HTR-8/SVneo (cell line): ENCODE data around the gene KRTAP10-4.
"Not testable (repeated sequence)": the region's sequence is repeated elsewhere in the genome, so short reads cannot be mapped to it uniquely, and the experiment has no call there.

Experiments
- DNase-seq: peaks from one replicate; pipeline ENCODE4 v3.0.0; 2011; ENCODE audit warnings: low spot score, mixed read lengths; ENCODE audit not compliant: insufficient read length
- FAIRE-seq: peaks from 2 replicates; lab custom pipeline; 2011; peaks lifted over from hg19 to GRCh38; lab: Jason Lieb, UNC

The KRTAP10-4 gene

DNA sequence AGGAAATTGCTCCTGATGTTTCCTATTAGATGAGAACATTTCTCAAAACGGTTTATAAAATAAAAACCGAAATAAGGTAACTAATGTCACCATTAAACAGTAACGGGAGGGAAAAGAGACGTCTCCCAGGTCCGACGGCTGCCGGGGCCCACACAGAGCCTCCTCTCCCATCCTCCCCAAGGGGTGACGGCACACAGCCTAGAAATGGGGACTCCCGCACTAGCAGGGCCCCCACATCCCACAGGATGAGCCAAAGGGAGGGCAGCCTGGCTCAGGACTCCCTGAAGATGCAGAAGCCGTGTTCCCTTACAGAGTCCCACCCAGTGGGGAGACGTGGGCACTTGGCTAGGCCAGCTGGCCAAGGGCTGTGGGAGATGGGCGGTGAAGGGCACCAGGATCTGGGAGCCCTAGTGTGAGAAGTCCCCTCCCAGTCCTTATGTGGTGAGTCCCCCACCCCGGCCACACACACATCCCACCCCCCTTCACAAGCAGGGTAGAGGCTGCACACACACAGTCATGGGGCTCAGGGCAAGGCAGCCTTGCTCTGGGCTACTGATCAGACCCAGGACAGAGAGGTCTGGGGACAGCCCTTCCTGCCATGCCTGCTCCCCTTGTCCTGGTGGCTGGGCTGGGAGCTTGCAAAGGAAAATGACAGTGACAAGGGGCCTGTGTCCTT lies 18.2 kb upstream of the KRTAP10-4 start:
- FAIRE-seq (no peak), DNase-seq (no peak)

DNA sequence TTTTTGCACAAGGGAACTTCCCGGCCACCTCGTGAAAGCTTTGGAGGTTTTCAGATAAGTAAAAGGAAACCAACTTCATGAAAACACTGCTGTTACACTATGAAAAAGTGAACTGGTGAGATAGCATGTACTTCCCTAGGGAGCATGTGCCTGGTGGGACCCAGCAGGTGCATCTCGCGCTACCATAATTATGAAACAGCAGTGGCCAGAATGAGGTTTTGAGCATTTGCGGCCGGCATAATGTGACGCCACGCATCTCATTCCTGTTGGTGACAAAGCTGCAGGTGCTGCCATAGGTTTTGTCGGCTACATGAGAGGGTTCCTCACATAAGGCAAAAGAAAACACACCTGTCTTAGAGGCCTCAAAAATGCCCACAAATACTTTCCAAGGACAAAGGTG lies 16.6 kb upstream of the KRTAP10-4 start:
- FAIRE-seq (no peak), DNase-seq (no peak)

DNA sequence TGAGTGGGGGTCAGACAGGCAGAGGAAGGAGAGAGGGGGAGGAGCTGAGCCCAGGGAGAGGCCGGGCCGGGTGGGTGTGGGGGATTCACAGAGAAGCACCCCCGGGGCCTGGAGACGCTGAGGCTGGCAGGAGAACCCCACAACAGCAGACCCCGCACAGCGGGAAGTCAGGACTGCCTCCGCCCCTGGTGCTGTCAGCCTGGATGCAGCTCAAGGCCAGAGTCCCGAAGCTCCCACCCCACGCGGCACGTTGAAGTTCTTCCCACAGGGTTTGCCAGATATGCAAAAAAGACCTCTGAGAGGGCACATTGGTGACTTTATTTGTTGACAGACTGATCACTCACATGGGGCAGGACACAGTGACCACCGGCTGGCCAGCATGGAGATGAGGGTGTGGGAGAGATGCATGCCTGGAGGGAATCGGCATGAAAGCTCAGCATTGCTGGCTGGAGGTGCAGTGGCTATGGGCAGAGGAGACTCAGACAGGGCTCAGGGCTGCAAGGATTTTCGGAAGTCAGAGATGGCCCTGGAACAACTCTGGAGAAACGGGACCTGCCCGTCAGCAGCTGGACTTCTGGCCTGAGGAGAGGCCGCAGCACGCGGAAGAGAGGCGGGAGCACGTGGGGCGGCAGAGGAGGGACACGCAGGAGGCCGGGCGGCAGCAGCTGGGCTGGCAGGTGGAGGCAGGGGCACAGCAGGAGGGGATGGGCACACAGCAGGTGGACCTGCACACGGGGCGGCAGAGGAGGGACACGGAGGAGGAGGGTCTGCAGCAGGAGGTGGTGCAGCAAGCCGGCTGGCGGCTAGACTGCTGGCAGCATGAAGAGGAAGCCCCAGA lies 15.8 kb upstream of the KRTAP10-4 start:
- FAIRE-seq (no peak), DNase-seq (no peak)

DNA sequence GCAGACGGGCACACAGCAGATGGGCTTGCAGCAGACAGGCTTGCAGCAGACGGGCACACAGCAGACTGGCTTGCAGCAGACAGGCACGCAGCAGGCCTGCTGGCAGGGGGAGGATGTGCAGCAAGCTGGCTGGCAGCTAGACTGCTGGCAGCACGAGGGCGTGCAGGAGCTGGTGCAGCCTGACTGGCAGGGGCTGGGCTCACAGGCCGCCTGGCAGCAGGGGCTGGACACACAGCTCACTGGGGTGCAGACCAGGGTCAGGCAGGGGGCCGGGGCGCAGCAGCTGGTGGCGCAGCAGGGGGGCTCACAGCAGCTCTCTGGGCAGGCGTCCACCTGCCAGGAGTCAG lies 15.2 kb upstream of the KRTAP10-4 start:
- not testable (repeated sequence) for FAIRE-seq, DNase-seq

DNA sequence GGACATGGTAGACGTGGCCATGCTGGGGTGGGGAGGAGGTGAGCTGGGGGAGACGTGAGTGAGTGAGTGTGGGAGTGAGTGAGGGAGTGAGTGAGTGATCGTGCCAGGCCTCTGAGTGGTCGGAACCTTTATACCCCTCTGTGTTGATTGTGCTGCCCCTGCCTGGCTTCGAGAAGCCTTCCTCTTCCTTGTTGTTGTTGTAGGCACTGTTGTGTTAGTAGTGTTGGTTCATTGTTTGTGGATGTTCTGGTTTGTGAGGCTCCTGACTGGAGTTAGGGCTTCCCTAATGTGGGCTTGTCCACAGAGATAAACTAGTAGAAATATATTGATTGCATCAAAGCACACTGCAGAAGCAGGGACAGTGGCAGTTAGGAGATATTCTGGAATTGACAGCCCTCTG lies 14.8 kb upstream of the KRTAP10-4 start, which contains the start of gene KRTAP10-3:
TSS of gene KRTAP10-3 (minus strand) at position 101 of the 400 bp plus-strand sequence. CDS start at position 21, 80 bp downstream.
- no peak for DNase-seq
- FAIRE-seq = no peak

DNA sequence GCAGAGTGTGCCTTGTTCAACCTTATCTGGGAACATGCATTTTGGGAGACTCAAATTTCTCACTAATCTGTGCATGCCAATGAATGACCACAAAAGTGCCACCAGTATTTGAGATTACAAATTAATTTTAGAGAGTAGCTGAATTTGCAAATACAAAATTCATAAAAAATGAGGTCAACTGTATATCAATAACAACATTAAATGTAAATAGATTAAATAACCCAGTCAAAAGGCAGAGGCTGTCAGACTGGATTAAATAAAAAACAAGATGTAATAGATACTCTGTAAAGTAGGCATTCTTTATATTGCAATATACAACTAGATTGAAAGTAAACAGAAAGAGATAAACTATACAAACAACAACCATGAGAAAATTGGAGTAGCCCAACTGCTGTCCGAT lies 9.4 kb upstream of the KRTAP10-4 start:
- DNase-seq = no peak
- FAIRE-seq = no peak

DNA sequence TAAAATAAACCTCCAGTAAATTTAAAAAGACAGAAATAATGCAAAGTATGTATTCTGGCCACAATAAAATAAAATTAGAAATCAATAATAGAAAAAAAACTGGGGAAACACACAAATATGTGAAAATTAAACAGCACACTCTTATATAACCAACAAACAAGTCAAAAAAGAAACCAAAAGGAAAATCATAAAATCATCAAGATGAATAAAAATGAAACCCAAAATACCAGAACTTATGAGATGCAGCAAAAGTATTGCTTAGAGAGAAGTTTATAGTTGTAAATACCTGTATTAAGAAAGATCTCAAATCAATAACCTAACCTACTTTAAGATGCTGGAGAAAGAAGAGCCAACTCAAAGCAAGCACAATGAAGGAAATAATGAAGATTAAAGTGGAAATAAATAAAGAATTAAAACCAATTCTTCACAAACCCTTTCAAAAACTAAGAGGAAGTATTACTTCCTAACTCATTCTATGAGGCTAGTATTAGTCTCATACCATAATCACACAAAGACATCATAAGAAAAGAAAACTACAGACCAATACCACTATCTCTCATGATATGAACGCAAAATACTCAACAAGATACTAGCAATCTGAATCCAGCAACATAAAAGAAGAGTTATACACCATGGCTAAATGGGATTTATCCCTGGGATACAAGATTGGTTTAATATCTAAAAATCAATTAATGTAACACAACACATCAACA lies 8.5 kb upstream of the KRTAP10-4 start:
- FAIRE-seq (no peak), DNase-seq (no peak)

DNA sequence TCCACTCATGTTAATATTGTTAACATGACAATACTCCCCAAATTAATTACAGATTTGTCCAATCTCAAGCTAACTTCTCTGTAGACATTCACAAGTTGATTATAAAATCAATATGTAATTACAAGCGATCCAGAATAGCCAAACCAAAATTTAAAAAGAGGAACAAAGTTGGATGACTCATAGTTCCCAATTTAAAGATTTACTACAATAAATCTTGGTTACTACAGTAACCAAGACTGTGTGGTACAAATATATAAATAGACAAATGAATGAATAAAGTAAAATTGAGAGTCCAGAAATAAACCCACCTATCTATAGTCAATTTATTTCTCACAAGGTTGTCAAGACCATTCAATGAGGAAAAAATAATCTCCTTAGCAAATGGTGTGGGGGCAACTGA lies 7.1 kb upstream of the KRTAP10-4 start:
- DNase-seq (no peak), FAIRE-seq (no peak)

DNA sequence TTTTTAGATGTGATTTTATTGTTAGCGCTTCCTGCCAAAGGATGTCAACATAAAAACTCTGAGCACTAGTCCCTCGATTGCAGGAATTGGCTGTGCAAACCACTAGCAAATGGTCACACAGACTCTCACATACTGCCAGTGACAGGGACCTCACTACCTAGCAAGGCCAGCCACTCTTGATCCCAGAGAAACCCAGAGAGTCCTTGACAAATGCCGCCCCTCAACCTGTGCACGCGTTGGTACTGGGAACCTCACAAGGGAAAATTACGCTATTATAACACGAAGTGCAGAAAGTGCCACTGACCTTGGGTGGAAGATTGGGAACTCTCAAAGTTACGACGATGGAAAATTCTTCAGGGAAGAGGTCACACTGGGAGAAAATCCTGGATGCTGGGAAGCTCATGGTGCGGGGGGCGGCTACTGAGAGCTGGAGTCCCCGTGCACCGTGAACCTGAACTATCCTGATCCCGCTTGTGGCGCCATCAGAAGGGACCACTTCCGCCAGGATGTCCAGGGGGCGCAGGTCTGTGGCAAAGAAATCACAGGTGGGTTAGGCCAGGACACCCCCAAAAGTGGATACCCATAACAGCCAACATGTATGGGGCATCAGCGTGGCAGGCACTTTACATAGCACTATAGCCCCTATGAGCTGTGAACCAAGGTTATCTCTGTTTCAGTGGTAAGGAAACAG lies 5.9 kb upstream of the KRTAP10-4 start:
- no peak for DNase-seq
- no peak for FAIRE-seq

DNA sequence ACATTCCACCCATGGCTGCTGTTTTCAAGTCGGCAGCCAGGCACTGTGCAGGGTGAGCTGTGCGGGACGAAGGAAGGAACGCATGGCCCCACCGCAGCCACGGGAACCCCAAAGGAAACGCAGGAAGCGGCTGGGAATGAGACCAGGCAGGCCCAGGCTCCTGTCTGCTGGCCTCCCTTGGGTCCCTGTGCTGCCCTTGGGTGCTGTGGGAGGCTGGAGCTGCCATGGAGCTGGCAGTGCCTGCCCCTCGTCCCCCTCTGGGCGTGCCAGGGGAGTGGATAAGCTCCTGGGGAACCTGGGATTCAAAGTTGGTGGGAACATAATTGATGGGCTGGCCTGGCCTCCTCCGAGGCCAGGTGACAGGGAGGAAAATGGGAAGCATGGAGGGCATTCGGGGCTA lies 5.3 kb upstream of the KRTAP10-4 start:
- FAIRE-seq (no peak), DNase-seq (no peak)

DNA sequence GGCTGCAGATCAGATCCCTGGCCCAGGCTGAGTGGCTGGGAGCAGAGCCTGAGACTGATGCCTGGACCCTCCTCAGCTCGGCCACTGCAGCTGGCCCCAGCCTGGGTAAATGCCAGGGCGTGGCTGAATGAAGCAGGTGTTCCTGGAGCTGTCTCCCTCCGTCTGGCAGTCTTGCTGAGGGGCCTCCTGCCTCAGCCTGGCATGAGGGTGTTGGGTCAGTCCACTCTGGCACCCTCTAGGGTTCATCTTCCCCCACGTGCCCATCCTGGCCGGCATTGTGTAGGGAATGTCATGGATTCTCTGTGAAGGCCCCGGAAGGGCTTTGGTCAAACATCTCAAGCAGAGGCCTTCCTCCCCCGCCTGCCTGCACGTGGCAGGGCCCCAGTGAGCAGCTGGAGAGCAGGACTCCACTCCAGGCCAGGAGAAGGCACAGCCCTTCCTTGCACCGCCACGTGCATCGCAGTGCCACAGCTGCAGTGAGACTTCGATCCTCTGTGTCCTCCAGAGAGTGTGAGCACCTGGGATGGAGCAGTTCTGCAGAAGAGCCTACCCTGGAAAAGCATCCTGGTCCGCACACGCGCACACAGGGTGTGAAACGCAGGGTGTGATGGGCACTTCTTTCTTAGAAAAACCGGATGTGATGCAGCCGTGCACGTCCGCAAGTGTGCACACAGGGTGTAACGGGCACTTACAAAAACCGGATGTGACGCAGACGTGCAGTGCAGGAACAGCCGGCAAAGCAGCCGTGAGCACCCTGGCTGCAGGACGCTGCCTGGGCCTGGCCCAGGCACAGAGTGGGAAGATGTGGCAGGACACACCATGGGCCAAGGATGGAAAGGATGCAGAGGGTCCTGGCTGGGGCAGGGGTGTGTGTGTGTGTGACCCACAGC lies 4.6 kb upstream of the KRTAP10-4 start:
- DNase-seq (no peak), FAIRE-seq (no peak)

DNA sequence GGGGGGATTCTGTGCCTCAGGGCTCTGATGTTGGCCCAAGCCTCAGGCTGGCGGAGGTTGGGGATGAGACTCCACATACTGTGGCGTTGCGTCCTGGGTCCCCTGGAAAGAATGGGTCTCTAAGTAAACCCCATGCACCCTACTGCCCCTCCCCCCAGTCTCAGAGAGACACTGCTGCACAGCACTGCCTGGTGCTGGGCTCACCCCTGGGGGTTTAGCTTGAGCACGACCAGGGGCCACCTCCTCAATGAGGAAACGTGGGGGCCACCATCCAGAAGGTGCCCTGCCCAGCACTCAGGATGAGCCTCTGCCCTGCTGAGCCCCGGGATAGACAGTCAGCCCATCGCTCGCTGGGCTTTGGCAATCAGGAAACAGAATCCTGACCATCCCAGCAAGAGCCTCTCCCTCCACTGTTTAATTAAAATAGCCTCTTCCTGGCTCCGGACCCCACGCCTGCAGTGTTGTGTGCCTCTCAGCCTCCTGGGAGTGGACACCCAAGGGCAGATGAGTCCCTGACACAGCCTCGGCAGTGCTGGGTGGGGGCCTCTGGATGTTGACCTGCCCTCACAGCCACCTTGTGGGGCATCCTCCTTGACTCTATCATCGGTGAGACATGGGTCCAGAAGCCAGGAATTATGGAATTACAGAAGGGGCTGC lies 3.5 kb upstream of the KRTAP10-4 start:
- DNase-seq (no peak), FAIRE-seq (no peak)

DNA sequence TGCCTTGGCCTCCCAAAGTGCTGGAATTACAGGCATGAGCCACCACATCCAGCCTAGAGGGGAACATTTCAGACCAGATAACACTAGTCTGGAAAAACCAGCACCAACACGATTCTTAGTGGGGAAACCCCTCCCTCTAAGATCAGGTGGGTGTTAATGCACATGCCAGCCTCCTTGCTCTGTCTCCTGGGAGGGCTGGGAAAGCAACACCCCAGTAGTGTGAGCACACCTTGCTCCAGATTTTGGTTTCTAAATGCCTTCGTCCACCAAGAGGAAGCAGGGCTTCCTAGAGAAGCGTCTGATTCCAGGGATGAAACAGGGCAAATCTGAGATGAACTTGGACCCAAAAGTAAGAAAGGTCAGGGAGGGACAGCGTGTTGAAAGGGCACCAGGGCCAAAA lies 2.2 kb upstream of the KRTAP10-4 start:
- DNase-seq (no peak), FAIRE-seq (no peak)

DNA sequence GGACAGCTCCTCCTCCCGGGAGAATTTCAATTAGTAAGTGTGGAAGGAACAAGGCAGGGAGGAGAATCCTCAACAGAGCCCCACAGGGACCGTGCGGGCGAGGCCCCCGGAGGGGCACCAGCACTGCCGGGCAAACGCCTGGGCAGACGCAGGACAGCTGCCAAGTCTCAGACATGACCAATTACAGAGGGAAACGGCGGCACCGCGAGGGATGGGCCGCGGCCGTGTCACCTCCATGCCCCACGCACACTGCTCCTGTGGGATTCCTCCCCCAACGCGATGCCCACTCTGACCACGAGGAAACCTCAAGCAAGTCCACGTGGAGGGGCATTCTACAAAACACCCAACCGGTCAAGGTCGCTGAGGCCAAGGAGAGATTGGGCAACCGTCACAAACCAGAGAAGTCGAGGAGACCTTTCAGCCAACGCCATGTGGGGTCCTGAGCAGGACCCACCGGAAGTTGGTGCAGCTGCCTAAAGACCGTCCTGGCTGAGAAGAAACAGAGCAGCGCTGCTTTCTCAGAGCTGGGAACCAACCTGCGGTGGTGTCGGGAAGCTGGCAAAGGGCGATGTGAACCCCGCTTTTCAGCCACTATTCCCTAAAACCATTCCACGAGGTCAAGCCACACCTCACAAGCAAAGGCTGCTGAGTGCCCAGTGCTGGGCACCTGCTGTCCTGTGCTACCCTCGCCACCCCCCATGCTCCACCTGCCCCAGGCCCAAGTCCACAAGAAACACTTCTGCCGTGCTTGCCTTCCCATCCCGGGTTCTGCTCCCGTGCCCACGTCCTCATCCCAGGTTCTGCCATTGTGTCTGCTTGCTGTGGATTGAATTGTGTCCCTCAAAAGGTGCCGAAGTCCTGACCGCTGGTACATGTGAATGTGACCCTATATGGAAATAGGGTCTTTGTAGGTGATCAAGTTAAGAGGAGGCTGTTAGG lies 1.4 kb upstream of the KRTAP10-4 start:
- DNase-seq (no peak), FAIRE-seq (no peak)

DNA sequence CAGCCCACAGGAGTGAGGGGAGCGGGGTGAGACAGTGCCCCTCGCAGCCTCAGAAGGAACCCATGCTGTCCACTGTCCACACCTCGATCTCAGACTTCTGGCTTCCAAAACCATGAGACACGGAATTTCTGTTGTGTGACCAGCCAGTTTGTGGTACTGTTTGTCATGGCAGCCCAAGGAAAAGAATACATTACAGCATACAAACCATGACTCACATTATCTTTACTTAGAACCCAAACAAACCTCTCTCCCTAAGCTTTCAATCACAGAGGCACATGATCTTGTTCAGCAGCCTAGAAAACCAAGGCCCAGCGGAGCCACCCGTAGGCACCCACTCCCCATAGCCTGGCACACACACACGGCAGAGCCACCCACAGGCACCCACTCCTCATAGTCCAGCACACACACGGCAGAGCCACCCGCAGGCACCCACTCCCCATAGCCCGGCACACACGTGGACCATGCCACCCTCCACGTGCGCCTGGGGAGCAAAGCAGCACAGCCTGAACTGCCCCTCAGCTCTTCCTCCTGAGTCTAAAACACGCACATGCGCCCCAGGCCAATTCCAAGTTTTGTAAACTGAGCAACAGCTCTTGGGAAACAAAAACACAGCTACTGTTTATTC lies 458 bp upstream of the KRTAP10-4 start:
- DNase-seq (no peak), FAIRE-seq (no peak)

DNA sequence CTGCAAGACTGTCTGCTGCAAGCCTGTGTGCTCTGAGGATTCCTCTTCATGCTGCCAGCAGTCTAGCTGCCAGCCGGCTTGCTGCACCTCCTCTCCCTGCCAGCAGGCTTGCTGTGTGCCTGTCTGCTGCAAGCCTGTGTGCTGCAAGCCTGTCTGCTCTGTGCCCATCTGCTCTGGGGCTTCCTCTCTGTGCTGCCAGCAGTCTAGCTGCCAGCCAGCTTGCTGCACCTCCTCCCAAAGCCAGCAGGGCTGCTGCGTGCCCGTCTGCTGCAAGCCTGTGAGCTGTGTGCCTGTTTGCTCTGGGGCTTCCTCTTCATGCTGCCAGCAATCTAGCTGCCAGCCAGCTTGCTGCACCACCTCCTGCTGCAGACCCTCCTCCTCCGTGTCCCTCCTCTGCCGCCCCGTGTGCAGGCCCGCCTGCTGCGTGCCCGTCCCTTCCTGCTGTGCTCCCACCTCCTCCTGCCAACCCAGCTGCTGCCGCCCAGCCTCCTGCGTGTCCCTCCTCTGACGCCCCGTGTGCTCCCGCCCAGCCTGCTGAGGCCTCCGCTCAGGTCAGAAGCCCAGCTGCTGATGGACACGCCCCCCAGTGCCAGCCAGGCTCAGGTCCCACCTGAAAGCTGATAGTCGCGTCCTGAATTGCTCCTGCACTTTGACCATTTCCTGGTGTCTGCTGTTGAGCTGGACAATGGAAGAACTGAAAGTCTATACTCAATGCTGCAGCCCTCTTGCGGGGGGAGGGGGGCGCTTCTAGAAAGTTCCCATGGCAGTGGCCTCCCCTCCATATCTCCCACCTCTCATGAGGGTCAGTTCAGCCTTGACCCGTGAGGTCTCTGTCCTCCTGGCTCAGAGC lies 1.2 kb downstream of the KRTAP10-4 start:
- no peak for FAIRE-seq
- DNase-seq = no peak
